ENCODE measurements around the gene SCRT2. TPM values are rescaled to one million over a fixed set of nuclear protein-coding genes. Genes with fewer than 3 reads are reported as not detected.

SCRT2 gene
- total and polyA plus RNA-seq, 2 of the 4 experiments (the other 2 are of a cell fraction): not detected

- DNase-seq (no peak), ATAC-seq (ENCODE audit: low read depth) (no peak)
- peak overlapping the region; percentile 88; the same call in 1 of the 2 replicates for H2AK5ac ChIP-seq (ENCODE audit: low read depth, low read length)
- peak overlapping the region; percentile 87 for H2BK5ac ChIP-seq (ENCODE audit: low read depth, low read length, poor library complexity, severe bottlenecking)
- peaks cover 38 to 57% of the 10 kb centered on the region in 2 experiments for H3K79me1 ChIP-seq (ENCODE audit: low read depth in 1 of 2, low read length in 2 of 2)
- H4K8ac ChIP-seq (ENCODE audit: low read depth in 2 of 2, low read length in 2 of 2): peak overlapping the region; percentile 27 to 67; a peak in 2 of 4 replicates
- peaks cover 5% of the 10 kb centered on the region for H3K9me1 ChIP-seq (ENCODE audit: insufficient read depth, low read length)
- TF ChIP-seq MAZ (IDR thresholded peaks at IDR 0.05; ENCODE audit: borderline replicate concordance, low read depth, low read length) (no peak), MXI1 (IDR thresholded peaks at IDR 0.05; ENCODE audit: borderline replicate concordance, low read depth, low read length) (peak; percentile 69; the same call in 1 of the 2 replicates)
- H3K9ac ChIP-seq (ENCODE audit: low read depth, low read length): peak overlapping the region; percentile 96
- peak overlapping the region; percentile 81; the same call in 1 of the 2 replicates for H4K91ac ChIP-seq (ENCODE audit: insufficient read depth, low read depth, low read length)
- H3K27me3 ChIP-seq (ENCODE audit: control insufficient read depth, insufficient read depth, low read length): peaks cover 3% of the 10 kb centered on the region; the same call in 1 of the 2 replicates
- CTCF ChIA-PET: interaction anchor here (0.6 kb wide), 1 partner anchor 15 kb away, joined by 3 read pairs; no protein-coding TSS in a partner anchor
- H2BK120ac ChIP-seq (ENCODE audit: low read depth, low read length): no peak overlapping the region
- peaks cover 34% of the 10 kb centered on the region for H4K20me1 ChIP-seq (ENCODE audit: insufficient read depth, low read length)
- WGBS, 2 experiments (ENCODE audit: extremely low coverage in 2 of 2, insufficient read length in 1 of 2): 40% methylated on average over 4 of the region's 20 CpGs; no CpG with 5 or more reads in 1 of the 2 experiments
- H3K14ac ChIP-seq (replicated peaks; ENCODE audit: low read depth, low read length): peak overlapping the region; percentile 83
- peak overlapping the region; percentile 77 for H3K23ac ChIP-seq (ENCODE audit: low read depth, low read length)
- peak overlapping the region; percentile 90 for H3K27ac ChIP-seq (ENCODE audit: insufficient read depth, low read length)
- peaks cover 12% of the 10 kb centered on the region for H3K4me1 ChIP-seq (ENCODE audit: control insufficient read depth, insufficient read depth, low read length)
- dilution Hi-C loops (cut with HindIII; ENCODE audit: low sequenced_read_pairs, unreplicated experiment) (no loop called here), intact Hi-C loops (cut with micrococcal nuclease) (loop anchor here (5.0 kb wide), 1 partner anchor 75 kb away; no protein-coding TSS in a partner anchor), in situ Hi-C loops (cut with MboI; ENCODE audit: low sequenced_read_pairs) (loop anchor here (10.0 kb wide), 3 partner anchors 107 to 297 kb away; partner anchors contain the start of gene CSNK2A1)
- peak overlapping the region; percentile 67; the same call in 1 of the 2 replicates for H3K56ac ChIP-seq (ENCODE audit: extremely low read depth, insufficient read depth, low read length)
- H3K4ac ChIP-seq (ENCODE audit: low read depth, low read length): peak overlapping the region; percentile 95
- H3K4me2 ChIP-seq (ENCODE audit: low read depth, low read length): peak overlapping the region; percentile 81
- peak overlapping the region; percentile 82 for H2AK9ac ChIP-seq (replicated peaks; ENCODE audit: low read depth, low read length, poor library complexity)
- H2BK15ac ChIP-seq (ENCODE audit: low read depth, low read length): no peak overlapping the region
- peak overlapping the region; percentile 96 for H2AFZ ChIP-seq (replicated peaks; ENCODE audit: low read length, poor library complexity)
- H3K9me3 ChIP-seq (ENCODE audit: control insufficient read depth, insufficient read depth, low read length): no peaks in the 10 kb centered on the region
- peaks cover 33% of the 10 kb centered on the region for H3K36me3 ChIP-seq (ENCODE audit: control insufficient read depth, insufficient read depth, low read length)
- BruUV-seq (replicated peaks): no TSS peak
- H2BK20ac ChIP-seq (ENCODE audit: low read depth, low read length): no peak overlapping the region
- POLR2A ChIA-PET (ENCODE audit: unreplicated experiment): no interaction called here
- H4K5ac ChIP-seq (ENCODE audit: low read depth, low read length): peak overlapping the region; percentile 13
- H3K4me3 ChIP-seq (ENCODE audit: insufficient read depth, low read depth, low read length): peak overlapping the region; percentile 79
- no peak overlapping the region for H3K18ac ChIP-seq (ENCODE audit: low read depth, low read length)
These were observed 23.6 kb downstream of the SCRT2 start for GRCh38 chr20:651713-652614.
